GM18502 (cell line): ENCODE results near the gene PTPRD.

ENCODE experiments used
- ATAC-seq: cut with Tn5 transposase; IDR thresholded peaks from one replicate; pipeline ENCODE4 v1.9.1; 2021; ENCODE audit warnings: mild to moderate bottlenecking; ENCODE audit not compliant: unreplicated experiment, poor library complexity

Gene PTPRD

DNA sequence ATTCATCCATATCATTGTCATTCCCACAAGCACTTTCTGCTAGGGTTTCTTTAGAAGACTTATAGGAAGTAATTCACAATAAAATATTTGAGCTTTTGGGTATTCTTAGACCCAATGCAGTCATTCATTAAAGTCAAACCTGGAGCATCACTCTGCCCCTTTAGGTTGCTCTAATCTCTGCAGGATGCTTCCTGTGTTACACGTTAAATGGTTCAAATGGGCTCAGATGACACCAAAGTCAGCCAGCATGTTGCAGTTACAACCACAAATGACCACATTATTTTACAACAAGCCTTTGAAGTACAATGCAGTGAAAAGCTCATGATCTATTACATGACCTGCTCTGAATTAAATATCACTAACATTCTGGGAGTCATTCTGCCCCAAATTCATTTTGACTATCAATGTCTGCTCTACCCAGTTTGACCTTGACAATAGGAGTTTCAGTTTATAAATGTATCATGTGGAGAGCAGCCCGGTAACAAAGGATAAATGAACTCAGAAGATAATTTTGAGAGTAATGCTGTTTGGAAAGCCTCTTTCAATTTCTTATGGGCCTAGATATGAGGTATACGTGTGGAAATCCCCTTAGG lies 2144.7 kb downstream of the PTPRD start:
- ATAC-seq = no peak

DNA sequence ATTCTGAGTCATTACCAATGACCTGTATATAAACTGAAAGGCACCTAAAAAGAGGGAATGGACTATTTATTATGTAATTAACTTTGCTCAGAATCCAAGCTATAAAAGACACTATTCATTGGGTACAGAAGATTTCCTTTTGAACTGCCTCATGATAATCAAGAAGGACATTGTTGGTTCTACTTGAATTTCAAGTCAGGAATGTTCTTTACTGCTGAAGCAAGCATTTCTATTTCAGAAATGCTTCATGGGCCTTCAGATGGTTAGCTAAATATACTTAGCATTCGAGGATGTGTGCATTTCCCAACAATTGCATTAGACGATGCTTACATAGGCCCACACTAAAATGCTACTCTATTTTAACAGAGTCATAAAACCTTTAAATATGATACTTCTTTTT lies 2155.0 kb downstream of the PTPRD start:
- no peak for ATAC-seq

DNA sequence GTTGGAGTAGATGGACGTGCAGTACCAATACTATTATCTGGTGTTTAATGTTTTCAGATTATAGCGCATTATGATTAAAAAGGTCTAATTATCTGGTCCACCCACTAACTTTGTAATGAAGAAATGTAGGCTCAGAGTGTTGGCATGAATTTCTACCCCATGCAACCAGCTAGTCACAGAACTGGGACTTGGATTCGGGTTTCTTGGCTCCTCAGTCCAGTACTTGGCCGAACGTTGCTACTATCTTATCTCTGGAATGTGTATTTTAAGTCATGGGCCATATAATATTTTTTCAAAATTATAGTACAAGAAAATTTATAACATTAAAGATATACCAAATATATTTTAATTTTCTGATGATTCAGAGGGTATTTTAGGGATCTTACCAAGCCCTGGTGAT lies 2155.7 kb downstream of the PTPRD start:
- no peak for ATAC-seq

DNA sequence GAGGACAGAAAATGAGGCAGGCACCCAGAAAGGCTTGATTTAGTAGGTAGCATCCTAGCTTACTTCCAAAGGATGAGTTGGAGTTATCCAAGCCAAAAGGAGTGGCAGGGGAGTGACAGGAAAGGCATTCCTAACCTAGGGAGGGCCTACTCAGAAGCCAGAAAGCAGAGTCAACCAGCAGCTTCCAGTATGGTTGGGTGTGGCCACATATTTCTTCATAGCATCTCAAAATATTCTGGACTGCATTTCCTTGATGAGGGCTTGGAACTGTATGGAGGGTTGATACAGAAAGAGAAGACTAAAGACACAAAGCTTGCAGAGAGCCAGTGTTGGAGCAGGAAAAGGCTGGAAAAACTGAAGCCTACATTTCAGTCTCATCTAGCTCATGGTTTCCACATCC lies 2156.5 kb downstream of the PTPRD start:
- no peak for ATAC-seq

DNA sequence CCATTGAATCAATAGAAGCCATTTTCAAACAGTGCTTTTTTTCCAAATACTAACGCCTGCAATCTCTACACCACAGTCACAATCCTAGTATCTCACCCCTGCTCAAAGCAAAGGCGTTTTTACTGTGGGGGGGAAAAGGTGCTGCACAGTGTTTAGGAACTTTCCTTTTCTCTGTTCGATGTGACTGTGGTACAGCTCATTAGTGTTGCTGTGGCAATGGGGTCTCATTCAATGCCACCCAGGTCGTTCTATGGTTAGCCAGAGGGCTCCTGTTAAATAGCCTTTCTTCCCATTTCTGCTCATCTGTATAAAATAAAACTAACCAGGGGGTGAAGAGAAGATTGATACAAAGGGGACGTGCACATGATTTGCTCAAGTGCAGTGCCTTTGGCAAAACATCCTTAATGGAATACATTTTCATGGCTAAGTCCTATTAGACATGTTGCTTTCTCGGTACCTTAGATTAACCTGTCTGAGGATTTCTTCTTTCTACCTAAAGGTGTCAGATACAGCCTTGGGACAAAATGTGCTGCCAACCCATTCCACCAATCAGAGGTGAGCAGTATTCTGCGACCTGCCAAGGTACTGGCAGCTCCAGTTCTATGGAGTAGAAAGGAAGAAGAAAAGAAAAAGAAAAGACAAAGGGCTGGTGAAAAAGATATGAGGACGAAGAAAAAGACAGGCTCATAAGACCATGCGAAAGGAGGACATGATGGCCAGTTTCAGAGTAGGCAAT lies 2161.8 kb downstream of the PTPRD start:
- no peak for ATAC-seq

DNA sequence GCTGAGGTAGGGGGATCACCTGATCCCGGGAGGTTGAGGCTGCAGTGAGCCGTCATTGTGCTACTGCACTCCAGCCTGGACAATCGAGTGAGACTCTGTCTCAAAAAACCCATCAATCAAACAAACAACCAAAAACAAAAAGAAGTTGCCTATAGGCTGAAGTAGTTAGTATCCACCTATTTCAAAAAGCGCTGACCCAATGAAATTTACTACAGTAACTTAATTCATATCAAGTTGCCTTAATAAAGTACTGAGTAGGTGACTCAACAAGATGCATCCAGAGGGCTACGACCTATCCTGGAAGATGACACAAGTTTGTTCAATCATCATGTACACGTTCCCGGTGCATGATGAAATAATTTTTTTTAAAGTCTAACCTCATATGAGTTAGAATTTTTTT lies 2164.6 kb downstream of the PTPRD start:
- ATAC-seq = no peak

DNA sequence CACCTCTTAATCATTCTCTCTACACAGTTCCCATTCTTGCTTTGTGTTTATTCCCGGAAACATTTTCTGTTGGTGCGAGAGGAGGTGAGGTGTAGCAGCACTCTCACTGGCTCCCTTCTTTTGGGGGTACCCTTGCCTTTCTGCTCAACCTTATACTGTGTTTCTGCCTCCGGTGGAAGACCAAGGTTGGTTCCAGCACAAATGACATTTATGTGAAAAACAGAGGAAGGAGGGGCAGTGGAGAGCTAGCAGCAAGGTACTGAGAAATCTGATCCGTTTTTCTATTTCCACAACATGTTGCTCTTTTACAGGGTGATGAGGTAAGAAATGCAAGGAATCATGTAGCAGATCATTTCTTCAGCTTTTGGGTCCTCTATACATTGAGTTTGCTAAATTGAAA lies 2165.2 kb downstream of the PTPRD start:
- ATAC-seq = no peak

DNA sequence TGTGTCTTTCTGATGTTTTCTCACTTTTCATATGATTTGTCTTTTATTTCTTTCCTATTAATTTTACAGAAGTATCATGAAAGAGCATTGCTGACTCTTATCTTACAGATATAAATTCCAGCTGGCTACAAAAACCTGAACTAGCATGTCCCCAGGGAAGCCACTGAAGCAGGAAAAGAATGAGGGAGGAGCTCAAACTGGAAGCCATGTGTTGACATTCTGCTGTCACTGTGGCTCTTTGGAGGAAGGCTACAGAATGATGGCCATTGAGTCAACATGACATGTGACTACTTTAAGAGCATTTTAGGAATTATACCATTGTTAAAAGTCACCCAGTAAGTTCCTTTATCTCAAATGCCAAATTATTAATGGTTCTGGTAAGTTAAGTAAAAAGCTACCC lies 2174.9 kb downstream of the PTPRD start:
- no peak for ATAC-seq

DNA sequence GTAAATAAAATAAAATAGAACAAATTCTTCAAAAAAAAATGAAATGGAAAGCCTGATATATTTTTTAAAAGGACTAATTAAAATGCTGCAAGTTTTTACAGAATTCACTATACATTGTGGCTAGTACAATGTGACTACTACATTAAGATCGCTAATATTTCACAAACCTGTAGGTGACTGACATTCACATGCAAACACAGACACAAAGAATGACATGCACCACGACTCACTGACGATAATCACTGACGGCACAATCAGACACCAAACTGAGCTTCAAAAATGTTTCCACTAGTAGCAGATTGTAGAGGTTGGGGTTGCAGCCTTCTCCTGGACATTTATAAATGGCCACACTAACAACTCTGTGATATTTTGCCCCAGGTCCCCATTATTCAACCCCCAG lies 2175.5 kb downstream of the PTPRD start:
- ATAC-seq = no peak

DNA sequence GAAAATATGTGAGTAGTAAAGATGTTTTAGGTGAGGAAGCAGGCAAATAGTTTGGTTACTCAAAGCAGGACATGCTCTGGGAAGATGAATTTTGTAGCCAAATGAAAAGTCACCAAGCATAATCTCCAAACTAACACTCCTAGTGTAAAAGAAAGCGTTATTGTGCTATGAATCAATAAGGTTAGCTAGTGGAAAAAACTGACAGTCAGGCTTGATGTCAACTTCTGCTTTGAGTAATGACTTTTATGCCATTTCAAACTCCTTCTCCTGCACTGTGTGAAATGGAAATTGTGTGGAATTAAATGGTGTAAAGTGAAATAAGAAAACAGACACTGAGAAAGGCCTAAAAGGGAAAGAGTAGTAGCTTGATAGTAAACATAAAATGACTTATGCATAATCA lies 2176.0 kb downstream of the PTPRD start:
- no peak for ATAC-seq

DNA sequence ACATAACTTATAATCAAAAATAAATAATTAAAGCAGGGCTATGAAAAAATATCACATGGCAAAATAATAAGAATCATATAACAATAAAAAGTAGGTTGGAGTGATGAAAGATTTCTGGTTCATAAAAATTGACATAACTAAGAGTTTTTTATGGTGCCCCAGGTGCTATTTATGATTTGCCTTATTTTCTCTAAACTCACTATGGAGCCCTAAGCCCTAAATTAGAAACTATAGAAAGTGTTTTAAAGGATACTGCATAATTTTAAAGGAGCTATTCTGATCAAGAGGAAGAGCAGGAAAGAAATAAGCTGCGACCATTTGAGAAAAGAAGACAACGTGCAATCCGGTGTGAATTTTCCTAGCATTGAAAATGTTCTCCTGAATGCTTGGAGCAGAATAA lies 2178.2 kb downstream of the PTPRD start:
- no peak for ATAC-seq

DNA sequence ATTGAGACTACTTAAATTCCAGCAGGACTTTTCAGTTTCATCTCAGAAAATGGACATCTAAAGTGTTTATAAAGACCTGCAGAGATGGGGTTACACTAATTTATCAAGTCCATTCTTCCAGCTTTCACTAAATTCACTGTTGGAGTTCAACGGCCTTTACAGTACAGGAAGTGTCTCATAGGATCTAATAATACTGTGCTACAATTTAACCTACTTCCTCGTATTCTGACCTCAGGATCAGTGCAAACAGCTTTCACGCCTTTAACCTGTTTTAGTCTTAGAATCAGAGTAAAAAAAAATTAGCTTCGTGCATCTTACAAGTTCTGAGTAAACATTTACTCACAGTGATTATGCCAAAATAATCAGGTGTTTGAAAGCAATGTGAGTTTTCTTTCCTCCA lies 2180.6 kb downstream of the PTPRD start:
- ATAC-seq = no peak

DNA sequence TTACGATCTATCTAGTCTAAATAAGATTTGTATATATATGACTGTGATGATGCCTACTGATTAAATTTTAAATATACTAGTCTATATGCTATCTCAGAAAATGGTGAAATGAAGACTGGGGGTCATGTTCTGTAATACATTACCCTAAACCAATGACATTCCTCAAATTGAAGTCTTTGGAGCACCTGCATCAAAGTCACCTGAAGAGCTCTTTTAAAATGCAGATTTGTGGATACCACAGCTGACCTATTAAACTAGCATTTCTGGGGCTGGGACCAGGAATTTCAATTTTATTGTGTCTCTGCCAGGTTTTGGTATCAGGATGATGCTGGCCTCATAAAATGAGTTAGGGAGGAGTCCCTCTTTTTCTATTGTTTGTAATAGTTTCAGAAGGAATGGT lies 2181.3 kb downstream of the PTPRD start:
- ATAC-seq = no peak

DNA sequence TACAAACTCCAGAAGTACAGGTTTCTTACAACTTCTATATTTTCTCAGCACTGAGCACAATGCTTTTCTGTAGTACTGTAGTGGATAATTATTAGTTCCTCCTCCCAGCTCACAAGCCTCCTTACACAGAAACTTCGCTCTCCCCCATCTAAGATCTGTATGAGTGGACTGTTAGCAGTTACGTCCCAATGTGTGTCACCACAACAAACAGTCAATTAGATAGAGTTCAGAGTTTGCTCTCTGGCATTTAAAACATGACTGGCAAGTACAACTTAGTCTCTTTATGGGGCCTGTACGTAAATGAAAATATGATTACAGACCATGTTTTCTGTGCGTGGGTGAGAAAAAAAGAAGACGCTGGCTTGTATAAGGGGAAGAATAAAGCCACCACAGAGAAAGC lies 2181.9 kb downstream of the PTPRD start:
- ATAC-seq = no peak

DNA sequence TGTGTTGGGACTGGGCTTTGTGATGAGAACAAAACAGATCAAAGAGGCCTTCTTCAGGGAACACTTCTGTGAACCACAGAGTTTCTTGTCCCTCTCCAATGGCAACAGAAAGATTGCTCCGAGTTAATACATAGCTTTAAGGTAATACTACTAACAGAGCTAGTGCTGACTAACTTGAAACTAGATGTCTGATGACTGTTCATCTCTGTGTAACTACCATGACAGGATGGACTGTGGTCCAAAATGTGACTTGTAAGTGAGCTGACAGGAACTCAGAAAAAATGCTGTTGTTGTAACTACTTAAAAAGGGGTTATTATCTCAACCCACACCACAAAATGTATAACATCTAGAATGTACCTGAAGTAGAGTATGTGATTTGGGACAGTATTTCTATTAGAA lies 2183.0 kb downstream of the PTPRD start:
- ATAC-seq = no peak

DNA sequence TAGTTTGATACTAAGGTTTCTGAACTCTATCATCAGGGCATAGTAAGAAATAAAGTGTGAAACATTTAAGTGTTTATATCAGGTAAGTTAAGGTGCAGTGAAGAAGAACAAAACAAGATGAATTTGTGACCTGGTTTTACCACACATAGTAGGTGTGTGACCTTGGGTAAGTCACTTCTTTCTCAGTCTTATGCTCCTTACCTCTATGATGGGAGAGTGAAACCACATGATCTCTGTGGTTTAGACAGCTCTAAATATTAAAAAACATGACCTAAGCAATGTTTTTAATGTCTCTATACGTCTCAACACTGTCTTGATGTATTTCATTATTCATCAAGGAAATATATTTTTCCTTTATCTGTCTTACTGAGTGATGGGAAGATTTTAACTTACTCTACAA lies 2183.6 kb downstream of the PTPRD start:
- ATAC-seq = no peak

DNA sequence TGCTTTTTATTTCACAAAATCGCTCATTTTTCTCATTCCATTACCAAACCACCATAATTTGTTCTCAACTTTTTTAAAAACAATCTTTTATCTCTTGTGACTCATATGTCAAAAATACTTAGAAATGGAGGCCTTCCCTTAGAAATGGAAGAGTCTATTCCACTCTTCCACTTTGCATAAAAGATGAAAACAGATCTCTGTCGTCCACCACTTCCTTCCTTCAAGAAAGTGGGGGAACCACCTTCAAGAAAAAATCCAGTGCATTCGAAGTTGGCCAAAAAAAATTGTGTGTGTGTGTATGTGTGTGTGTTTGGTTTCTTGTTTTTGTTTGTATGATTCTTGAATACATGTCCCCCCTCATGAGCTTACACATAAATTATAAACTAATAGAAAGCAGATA lies 2184.4 kb downstream of the PTPRD start:
- no peak for ATAC-seq

DNA sequence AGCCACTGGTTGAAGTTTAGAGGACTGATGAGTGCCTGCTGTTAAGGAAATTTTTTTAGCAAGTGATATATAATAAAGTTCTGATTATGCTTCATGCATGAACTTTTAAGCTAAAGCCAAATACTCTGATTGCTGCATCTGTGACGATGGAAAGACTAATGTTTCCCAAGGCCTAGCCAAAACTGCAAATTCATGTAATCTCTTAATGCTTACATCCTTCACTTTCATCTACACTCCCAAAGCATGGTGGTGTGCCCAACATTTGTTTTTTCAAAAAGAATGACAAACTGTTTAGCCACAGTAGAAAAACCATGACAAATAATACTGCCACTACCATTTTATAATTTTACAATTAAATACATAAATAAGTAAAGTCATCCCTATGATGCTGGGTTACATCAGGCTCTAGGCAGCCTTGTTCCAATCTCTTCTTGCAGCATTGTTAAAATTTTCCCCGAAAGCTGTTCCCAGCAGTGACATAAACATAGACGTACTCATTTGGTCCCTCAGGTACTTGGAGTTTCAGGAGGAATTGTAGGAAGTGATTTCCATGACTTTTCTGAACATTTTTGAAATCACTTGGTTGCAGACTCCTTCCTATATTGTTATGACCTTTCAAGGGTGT lies 2187.9 kb downstream of the PTPRD start:
- no peak for ATAC-seq

DNA sequence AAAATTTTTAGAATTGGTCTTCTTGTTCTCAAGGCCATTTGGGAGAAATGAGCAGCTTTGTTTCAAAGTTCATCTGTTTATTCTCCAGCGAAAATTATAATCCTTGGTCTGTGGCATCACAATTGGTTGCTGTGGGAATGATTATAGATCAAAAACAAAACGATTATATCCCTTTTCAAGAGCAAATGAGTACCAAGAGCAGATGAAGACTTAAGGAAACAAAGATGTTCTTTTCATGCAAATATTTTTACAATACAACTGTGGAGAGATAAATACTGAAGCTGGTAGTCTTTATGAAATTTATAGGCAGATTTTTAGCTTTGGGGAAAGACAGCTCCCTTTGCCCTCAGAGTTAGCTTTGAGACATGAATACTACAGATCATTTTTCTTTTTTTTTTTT lies 2192.4 kb downstream of the PTPRD start:
- ATAC-seq = no peak

DNA sequence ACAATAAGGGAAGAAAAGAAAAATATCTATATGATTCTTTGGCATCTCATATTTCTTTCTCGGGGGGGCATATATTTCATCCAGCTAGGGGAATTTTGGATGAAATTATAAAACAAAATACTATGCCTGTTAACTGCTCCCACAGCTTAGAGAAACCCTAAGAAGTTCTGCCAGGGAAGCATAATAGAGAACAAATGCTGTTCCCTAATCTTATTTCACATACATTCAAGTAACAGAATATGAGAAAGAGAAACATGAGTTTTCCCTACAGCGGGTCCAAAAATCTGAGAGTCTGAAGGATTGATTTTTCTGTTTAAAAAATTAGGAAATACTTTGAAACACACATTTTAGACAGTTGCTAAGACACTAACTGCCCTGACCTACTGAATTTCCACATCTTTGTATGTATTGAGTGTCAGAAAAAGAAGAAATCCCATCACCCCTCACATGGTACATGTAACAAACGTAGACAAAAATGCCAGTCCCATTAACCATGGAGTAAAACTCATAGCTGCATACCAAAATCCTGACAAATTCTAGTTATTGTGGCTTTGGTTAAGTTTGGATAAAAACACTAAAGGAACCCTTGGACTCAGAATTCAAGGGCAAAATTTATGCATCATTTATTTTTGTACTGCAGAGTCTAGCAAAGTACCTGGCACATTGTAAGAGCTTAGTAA lies 2193.1 kb downstream of the PTPRD start:
- no peak for ATAC-seq

DNA sequence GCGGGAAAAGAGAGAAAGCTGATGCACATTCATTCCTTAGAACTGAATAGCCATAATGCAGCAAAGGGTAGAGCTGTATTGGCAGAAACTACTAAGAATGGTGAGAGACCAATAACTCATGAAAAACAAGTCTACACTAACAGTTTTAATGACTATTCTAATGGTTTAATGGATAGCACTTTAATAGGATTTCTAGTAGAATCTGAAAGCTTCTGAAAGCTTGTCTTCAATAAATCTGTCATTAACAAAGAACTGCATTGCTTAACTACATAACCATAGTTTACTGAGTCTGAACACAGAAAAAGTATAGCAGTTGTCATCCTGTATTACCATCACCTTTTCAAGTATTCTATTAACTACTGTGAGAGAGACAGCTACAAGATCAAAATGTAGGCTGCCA lies 2195.5 kb downstream of the PTPRD start:
- ATAC-seq = no peak
